GM21360 (cell line): ENCODE measurements around the gene GRIN3B.

Experiments used
- ATAC-seq: cut with Tn5 transposase; IDR thresholded peaks from one replicate; pipeline ENCODE4 v1.9.1; 2021; ENCODE audit warnings: mild to moderate bottlenecking, moderate library complexity; ENCODE audit not compliant: unreplicated experiment

GRIN3B gene

DNA sequence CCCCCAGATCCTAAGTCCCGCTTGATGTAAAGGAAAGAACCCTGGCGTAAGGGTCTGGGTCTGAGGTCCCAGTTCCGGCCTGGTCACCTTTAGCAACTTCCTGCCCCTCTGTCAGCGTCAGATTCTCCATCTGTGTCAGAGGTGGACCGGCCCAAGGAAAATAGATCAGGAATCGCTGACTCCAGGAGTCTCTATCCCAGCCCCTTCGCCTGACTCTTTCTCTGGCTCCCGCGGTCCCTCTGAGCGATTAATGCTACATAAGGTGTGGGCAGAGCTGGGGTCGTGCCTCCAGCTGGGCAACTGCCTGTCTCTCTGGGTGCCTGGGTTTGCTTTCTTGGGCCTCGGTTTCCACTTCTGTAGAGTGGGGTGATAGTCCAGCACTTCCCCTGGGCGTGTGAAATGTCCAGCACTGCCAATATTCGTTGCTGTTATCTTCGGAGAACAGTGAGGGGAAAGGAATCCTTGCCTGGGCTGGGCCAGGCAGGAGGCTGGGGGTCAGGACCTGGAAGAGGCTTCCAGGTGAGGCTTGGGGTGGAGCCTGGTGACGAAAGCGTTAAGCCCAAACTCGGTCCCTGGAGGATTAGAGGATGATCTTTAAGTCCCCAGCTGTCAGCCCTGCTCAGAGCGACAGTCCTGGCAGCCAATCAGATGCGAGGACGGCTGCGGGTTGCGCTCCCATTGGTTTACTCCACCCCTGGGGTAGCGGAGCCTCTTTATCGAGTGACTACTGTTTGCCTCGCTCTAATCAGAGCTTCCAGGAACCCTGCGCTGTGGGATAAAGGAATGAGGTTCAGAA lies 40.5 kb downstream of the GRIN3B start:
- ATAC-seq, result no peak

DNA sequence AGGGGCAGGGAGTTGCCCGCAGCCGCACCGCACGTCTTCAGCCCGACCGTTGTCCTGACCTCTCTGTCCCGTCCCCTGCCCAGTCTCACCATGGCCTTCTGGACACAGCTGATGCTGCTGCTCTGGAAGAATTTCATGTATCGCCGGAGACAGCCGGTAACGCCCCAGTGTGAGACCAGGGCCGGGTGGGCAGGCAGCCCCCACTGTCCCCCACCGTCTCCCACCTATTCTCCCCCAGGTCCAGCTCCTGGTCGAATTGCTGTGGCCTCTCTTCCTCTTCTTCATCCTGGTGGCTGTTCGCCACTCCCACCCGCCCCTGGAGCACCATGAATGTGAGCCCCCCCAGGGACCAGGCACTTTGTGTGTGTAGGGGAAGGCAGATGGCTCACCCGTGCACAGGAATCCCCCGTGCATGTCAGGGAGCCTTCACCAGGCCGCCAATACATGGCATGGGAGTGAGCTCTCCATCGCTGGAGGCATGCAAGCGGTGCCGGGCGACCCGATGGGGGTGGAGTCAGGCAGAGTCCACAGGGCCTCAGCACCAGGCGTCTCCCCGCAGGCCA lies 41.1 kb downstream of the GRIN3B start:
- no peak for ATAC-seq

DNA sequence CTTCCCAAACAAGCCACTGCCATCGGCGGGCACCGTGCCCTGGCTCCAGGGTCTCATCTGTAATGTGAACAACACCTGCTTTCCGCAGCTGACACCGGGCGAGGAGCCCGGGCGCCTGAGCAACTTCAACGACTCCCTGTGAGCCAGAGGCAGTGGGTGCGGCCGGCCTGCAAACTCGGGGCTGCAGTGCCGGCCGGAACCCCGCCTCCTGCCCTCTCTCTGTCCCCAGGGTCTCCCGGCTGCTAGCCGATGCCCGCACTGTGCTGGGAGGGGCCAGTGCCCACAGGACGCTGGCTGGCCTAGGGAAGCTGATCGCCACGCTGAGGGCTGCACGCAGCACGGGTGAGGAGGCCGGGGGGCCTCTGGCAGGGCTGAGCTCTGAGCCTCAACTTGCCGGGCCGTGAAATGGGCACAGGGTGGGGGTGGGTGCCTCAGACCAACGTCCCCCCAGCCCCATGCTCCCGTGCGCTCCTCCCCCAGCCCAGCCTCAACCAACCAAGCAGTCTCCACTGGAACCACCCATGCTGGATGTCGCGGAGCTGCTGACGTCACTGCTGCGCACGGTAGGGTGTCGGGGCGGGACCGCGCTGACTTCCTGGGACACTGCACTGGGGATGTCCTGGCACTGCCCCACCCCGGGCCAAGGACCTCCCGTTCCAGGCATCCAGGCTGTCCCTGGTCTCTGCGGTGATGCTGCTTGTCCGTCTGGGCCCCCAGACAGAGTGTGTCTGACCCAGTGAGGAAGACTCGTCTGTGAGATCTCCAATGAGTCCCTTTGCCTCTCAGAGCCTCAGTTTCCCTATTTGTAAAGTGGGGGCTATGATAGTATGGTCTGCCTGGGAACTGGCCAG lies 41.8 kb downstream of the GRIN3B start:
- ATAC-seq, result no peak

DNA sequence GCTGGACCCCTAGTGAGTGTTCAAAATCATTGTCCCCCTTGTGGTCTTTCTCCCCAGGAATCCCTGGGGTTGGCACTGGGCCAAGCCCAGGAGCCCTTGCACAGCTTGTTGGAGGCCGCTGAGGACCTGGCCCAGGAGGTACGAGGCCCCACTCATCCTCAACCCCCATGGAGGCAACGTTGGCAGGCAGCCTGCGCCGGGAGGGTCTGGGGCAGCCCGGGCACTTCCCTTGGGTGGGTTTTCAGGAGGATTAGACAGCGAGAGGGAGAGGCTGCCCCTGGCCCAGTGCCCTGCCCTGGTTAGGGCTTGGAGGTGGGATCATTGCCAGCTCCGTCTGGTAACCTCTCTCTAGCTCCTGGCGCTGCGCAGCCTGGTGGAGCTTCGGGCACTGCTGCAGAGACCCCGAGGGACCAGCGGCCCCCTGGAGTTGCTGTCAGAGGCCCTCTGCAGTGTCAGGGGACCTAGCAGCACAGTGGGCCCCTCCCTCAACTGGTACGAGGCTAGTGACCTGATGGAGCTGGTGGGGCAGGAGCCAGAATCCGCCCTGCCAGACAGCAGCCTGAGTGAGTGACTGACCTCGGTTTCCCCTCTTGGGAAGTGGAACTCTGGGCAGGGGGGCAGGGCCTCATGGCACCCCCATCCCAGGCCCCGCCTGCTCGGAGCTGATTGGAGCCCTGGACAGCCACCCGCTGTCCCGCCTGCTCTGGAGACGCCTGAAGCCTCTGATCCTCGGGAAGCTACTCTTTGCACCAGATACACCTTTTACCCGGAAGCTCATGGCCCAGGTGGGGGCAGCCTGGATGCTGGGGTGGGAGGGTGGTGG lies 42.7 kb downstream of the GRIN3B start:
- ATAC-seq, result no peak

DNA sequence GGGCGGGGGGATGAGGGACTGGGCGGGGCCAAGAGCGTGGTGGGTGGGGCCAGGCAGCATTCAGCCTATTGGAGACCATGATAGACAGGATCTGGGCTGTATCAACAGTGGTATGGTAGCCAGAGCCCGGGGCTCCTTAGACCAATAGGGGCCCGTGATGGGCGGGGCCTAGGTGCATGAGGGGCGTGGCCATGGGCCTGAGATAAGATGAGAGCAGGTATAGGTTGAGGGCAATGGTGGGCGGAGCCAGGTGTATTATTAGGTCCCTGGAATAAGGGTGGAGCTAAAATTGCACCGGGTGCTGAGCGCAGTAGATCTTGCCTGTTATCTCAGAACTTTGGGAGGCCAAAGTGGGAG lies 45.0 kb downstream of the GRIN3B start:
- no peak for ATAC-seq

DNA sequence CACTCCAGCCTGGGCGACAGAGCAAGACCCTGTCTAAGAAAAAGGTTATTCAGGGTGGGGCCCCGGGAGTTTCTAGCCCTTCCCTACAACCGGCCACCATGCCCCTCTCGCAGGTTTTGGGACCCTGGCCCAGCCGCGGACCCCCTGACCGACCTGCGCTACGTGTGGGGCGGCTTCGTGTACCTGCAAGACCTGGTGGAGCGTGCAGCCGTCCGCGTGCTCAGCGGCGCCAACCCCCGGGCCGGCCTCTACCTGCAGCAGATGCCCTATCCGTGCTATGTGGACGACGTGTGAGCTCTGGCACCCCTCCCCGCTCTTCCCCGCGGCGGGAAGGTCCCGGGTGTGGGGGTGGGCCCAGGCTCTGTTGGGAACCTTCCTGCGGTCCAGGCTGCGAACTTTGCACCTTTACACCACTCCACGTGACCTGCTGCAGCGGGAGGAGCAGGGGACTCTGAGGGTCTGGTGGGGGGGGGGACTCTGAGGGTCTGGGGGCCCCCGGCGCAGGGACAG lies 46.0 kb downstream of the GRIN3B start:
- no peak for ATAC-seq

DNA sequence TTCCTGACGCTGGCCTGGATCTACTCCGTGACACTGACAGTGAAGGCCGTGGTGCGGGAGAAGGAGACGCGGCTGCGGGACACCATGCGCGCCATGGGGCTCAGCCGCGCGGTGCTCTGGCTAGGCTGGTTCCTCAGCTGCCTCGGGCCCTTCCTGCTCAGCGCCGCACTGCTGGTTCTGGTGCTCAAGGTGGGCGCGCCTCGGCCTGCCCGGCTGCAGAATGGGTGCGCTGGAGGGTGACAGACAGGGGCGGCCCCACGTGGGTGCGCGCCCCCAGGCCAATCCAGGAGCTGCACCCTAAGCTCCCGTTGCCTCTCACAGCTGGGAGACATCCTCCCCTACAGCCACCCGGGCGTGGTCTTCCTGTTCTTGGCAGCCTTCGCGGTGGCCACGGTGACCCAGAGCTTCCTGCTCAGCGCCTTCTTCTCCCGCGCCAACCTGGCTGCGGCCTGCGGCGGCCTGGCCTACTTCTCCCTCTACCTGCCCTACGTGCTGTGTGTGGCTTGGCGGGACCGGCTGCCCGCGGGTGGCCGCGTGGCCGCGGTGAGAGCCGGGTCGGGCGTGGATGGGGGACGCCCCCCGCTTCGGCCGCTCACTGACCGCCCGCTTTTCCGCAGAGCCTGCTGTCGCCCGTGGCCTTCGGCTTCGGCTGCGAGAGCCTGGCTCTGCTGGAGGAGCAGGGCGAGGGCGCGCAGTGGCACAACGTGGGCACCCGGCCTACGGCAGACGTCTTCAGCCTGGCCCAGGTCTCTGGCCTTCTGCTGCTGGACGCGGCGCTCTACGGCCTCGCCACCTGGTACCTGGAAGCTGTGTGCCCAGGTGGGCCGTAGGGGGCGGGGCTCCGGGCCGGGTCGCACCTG lies 46.8 kb downstream of the GRIN3B start:
- ATAC-seq, result no peak

DNA sequence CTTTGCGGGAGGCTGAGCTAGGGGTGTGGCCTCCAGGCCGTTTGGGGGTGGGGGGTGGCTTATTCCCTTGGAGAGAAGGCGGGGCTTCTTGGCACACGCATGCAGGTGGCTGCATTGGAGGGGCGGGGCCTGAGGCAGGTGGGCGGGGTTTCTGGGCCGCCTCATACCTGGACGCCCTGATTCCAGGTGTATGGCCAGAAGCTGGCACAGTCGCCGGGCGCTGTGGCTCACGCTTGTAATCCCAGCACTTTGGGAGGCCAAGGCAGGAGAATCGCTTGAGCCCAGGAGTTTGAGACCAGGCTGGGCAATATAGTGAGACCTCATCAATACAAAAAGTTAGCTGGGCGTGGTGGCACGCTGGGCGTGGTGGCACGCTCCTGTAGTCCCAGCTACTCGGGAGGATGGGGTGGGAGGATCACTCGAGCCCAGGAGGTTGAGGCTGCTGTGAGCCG lies 47.5 kb downstream of the GRIN3B start:
- ATAC-seq, result no peak

DNA sequence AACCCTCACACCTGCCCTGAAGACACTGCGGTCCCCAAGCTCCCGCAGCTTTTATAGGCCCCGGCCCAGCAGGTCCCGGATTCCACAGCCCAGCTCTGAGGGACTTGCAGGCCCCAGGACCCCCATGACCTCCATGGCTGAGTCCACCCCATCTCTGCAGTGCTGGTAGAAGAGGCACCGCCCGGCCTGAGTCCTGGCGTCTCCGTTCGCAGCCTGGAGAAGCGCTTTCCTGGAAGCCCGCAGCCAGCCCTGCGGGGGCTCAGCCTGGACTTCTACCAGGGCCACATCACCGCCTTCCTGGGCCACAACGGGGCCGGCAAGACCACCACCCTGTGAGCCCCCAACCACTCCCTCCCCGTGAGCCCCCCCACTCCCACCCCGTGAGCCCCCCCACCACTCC lies 48.9 kb downstream of the GRIN3B start:
- ATAC-seq, result no peak

DNA sequence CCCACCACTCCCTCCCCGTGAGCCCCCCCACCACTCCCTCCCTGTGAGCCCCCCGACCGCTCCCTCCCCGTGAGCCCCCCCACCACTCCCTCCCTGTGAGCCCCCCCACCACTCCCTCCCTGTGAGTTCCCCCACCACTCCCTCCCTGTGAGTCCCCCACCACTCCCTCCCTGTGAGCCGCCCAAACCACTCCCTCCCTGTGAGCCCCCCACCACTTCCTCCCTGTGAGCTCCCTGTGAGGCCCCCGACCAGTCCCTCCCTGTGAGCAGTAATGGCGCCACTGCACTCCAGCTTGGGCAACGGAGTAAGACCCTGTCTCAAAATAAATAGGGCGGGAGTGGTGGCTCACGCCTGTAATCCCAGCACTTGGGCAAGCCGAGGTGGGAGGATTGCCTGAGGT lies 49.6 kb downstream of the GRIN3B start:
- no peak for ATAC-seq

DNA sequence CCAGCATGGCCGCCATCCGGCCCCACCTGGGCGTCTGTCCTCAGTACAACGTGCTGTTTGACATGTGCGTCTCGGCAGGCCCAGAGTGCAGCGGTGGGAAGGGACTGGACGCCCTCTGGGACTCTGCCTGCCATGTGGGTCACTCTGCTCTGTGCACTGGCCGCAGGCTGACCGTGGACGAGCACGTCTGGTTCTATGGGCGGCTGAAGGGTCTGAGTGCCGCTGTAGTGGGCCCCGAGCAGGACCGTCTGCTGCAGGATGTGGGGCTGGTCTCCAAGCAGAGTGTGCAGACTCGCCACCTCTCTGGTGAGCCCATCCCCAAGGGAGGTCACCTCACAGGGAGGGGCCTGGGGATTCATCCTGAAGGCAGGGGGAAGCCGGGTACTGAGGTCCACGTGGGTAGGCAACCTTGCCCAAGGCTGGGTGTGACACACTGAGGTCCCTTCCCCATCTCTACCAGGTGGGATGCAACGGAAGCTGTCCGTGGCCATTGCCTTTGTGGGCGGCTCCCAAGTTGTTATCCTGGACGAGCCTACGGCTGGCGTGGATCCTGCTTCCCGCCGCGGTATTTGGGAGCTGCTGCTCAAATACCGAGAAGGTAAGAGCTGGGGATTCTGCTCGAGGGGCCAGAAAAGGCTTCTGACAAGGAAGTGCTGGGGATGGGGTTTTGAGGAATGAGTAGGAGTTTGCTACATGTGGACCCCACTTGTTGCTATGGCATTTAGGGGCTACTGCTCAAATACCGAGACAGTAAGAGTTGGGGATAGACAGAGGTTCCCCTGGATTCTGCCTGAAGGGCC lies 51.0 kb downstream of the GRIN3B start:
- no peak for ATAC-seq

DNA sequence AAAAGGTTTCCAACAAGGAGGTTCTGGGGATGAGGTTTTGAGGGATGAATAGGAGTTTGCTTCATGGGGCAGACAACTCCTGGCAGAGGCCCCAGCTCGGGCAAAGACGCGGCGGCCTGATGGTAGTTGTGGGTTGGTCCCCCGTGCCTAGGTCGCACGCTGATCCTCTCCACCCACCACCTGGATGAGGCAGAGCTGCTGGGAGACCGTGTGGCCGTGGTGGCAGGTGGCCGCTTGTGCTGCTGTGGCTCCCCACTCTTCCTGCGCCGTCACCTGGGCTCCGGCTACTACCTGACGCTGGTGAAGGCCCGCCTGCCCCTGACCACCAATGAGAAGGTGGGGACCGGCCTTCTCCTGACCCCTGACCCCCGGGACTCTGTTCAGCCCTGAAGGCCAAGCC lies 51.6 kb downstream of the GRIN3B start:
- no peak for ATAC-seq

DNA sequence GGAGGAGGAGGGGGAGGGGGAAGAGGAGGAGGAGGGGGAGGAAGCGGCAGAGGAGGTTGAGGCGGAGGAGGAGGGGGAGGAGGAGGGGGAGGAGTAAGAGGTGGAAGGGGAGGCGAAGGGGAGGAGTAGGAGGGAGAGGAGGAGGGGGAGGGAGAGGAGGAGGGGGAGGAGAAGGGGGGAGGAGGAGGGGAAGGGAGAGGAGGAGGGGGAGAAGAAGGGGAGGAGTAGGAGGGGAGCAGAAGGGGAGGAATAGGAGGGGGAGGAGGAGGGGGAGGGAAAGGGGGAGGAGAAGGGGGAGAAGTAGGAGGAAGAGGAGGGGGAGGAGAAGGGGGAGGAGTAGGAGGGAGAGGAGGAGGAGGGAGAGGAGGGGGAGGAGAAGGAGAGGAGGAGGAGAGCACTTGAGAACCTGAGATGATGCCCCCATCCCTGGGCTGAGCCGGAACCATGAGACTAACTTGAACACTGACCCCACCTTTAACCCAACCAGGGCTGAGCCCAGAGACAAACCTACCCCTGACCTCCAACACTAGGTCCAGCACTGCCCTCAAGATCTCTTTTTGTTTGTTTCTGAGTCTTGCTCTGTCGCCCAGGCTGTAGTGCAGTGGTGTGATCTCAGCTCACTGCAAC lies 52.2 kb downstream of the GRIN3B start:
- no peak for ATAC-seq

DNA sequence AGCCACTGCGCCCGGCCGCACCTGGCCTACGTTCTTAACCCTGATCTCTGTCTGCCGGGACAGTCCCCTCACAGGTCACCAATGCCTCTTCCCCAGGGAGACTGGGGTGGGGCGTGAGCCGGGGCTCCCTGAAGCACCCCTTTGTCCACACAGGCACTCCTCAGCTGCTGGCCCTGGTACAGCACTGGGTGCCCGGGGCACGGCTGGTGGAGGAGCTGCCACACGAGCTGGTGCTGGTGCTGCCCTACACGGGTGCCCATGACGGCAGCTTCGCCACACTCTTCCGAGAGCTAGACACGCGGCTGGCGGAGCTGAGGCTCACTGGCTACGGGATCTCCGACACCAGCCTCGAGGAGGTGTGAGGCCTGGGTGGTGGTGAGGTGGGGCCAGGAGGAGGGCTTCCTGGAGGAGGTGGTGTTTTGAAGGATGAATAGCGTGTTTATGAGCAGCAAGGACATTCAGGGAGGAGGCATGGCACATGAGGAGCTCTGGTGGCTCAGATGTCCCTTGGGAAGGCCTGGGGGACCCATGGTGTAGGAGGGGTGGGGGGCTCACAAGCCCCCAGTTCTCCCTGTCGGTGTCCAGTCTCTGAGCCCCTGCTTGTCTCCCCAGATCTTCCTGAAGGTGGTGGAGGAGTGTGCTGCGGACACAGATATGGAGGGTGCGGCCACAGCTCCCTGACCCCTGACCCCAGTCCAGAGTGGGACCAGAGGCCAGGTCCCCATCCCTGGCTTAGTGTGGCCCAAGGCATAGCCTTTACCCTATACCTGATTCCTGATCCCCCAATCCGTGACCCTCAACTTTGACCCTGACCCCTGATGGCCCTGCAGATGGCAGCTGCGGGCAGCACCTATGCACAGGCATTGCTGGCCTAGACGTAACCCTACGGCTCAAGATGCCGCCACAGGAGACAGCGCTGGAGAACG lies 53.2 kb downstream of the GRIN3B start:
- ATAC-seq, result no peak

DNA sequence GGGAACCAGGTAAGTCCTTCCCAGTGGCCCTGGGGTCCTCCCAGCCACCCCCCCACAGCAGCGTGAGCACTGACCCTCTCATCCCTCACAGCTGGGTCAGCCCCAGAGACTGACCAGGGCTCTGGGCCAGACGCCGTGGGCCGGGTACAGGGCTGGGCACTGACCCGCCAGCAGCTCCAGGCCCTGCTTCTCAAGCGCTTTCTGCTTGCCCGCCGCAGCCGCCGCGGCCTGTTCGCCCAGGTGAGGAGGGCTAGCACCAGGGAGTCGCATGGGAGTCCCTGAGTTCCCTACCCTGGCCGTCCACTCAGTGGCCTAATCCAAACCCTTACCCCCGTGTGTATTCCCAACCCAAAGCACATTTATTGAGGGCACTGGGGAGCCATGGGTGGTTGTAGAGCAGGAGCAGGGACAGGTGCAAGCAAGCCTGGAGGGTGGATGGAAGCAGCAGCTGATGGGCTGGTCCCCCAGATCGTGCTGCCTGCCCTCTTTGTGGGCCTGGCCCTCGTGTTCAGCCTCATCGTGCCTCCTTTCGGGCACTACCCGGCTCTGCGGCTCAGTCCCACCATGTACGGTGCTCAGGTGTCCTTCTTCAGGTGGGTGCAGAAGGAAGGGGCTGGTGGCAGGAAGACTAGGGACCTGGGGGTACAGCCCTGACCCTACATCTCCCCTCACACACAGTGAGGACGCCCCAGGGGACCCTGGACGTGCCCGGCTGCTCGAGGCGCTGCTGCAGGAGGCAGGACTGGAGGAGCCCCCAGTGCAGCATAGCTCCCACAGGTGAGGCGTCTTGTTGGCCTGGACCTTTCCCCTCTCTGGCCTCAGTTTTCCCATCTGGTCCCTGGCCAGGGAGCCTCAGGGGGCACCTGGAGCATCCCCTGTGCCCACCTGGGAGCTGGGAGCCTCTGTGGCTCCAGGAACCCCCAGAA lies 54.1 kb downstream of the GRIN3B start:
- no peak for ATAC-seq

DNA sequence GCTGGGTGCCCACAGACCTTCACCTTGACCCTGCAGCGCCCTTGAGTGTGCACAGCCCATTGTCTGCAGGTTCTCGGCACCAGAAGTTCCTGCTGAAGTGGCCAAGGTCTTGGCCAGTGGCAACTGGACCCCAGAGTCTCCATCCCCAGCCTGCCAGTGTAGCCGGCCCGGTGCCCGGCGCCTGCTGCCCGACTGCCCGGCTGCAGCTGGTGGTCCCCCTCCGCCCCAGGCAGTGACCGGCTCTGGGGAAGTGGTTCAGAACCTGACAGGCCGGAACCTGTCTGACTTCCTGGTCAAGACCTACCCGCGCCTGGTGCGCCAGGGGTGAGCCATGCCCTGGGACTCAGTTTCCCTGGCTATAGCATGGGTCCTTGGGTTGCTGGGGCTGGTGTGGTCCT lies 54.8 kb downstream of the GRIN3B start:
- no peak for ATAC-seq
